K562 (cell line): Measurements from ENCODE around the gene CPTP. TPM values are rescaled to one million over a fixed set of nuclear protein-coding genes. Genes with fewer than 3 reads are reported as not detected.
A peak's percentile ranks its signal among the peaks of the same experiment; 100 is the strongest.

Experiments
- ELF2 ChIP-seq: fragments of 250-450 bp; sonication (Bioruptor Pico); IDR thresholded peaks from 2 replicates; pipeline ENCODE4 v1.5.0; 2021; ENCODE audit warnings: mild to moderate bottlenecking
- ESRRB ChIP-seq: fragments of 250-450 bp; sonication (Bioruptor Pico); IDR thresholded peaks from 2 replicates; pipeline ENCODE4 v1.5.0; 2020; ENCODE audit warnings: mild to moderate bottlenecking, moderate library complexity, borderline replicate concordance
- FOXJ2 ChIP-seq: fragments of 200-800 bp; sonication (Bioruptor generic); IDR thresholded peaks from 2 replicates; pipeline ENCODE4 v1.6.1; 2016; ENCODE audit warnings: missing genetic modification characterization, missing compliant biosample characterization
- HBP1 ChIP-seq: fragments of 450-650 bp; formaldehyde crosslinking; IDR thresholded peaks from 2 replicates; pipeline ENCODE4 v1.4.0; 2022; ENCODE audit warnings: missing genetic modification characterization
- HDAC2 ChIP-seq: fragments of 450-650 bp; IDR thresholded peaks from 2 replicates; pipeline ENCODE4 v1.6.1; 2016; ENCODE audit warnings: mild to moderate bottlenecking
- HNRNPK ChIP-seq: fragments of 200-400 bp; formaldehyde crosslinking; IDR thresholded peaks from one replicate; pipeline ENCODE4 v1.6.1; 2018; ENCODE audit warnings: mild to moderate bottlenecking, low read depth, low read length; ENCODE audit not compliant: poor library complexity, severe bottlenecking
- KAT8 ChIP-seq: fragments of 450-650 bp; IDR thresholded peaks from 2 replicates; pipeline ENCODE4 v1.6.1; 2016; ENCODE audit warnings: low read depth, mild to moderate bottlenecking
- NFYB ChIP-seq: IDR thresholded peaks from 2 replicates; pipeline ENCODE4 v1.6.1; 2011; ENCODE audit warnings: mild to moderate bottlenecking, moderate library complexity; ENCODE audit not compliant: insufficient read length; ENCODE audit errors: extremely low read depth
- PCBP2 ChIP-seq: fragments of 200-400 bp; formaldehyde crosslinking; IDR thresholded peaks from 2 replicates; pipeline ENCODE4 v1.6.1; 2018; ENCODE audit warnings: low read length, low read depth, mild to moderate bottlenecking, moderate library complexity; ENCODE audit not compliant: poor library complexity, severe bottlenecking
- PHTF2 ChIP-seq: fragments of 250-450 bp; sonication (Bioruptor Pico); IDR thresholded peaks from 2 replicates; pipeline ENCODE4 v1.5.0; 2021; ENCODE audit warnings: mild to moderate bottlenecking
- RBBP5 ChIP-seq: fragments of 200-600 bp; sonication (generic); IDR thresholded peaks from 2 replicates; pipeline ENCODE4 v1.6.1; 2012; ENCODE audit warnings: borderline replicate concordance, mild to moderate bottlenecking, low read length, control low read depth, inconsistent platforms; ENCODE audit not compliant: insufficient read depth, poor library complexity, severe bottlenecking
- SMC3 ChIP-seq: conservative IDR thresholded peaks from 2 replicates; pipeline ENCODE4 v1.6.1; 2011; ENCODE audit warnings: low read depth, low read length, improper control_type of control experiment; ENCODE audit not compliant: insufficient read depth
- TCF7L2 ChIP-seq: fragments of 150-350 bp; IDR thresholded peaks from 2 replicates; pipeline ENCODE4 v1.6.1; 2016; ENCODE audit warnings: low read depth, mild to moderate bottlenecking, low read length, moderate library complexity
- THRB ChIP-seq: fragments of 450-650 bp; formaldehyde crosslinking; conservative IDR thresholded peaks from 2 replicates; pipeline ENCODE4 v1.4.0; 2022; ENCODE audit warnings: mild to moderate bottlenecking, missing genetic modification characterization
- U2AF1 ChIP-seq: fragments of 200-400 bp; formaldehyde crosslinking; optimal IDR thresholded peaks from 2 replicates; pipeline ENCODE3; 2017; ENCODE audit warnings: mild to moderate bottlenecking, low read depth, low read length, moderate library complexity
- XRCC5 ChIP-seq: fragments of 200-400 bp; formaldehyde crosslinking; IDR thresholded peaks from 2 replicates; pipeline ENCODE4 v1.6.1; 2017; ENCODE audit warnings: low read depth, mild to moderate bottlenecking, low read length
- ZNF12 ChIP-seq: sonication (generic); formaldehyde crosslinking; IDR thresholded peaks from 2 replicates; pipeline ENCODE4 v1.4.0; 2020; ENCODE audit warnings: mild to moderate bottlenecking, missing genetic modification reagents
- ZNF780A ChIP-seq: fragments of 250-450 bp; sonication (Bioruptor Pico); IDR thresholded peaks from 2 replicates; pipeline ENCODE4 v1.5.0; 2021; ENCODE audit warnings: mild to moderate bottlenecking
- polyA plus RNA-seq, 8 experiments: library from polyadenylated mRNA; depleted of rRNA in 4 of 8; stranded (reverse) in 5 of 8; unstranded in 3 of 8; fragments of >200 nt; fragmentation: Nextera tagmentation in 2 of 8; fragmentation: Illumina TruSeq in 1 of 8; extraction: Ambion mirVana in 2 of 8; extraction: Trizol in 1 of 8; gene quantifications; 2 replicates each; pipeline versions ENCODE4 v1.2.1 to v1.2.3, GENCODE V29; 2011 to 2014; ENCODE audit warnings: inconsistent platforms in 1 of 8, missing spikeins in 1 of 8
- total RNA-seq, 7 experiments: library from RNA; depleted of rRNA in 6 of 7; stranded (reverse); fragments of >200 nt in 6 of 7; fragmentation: Illumina TruSeq in 2 of 7; extraction: Trizol in 2 of 7; gene quantifications; 2 replicates each; pipeline versions ENCODE4 v1.2.1 to v1.2.3, GENCODE V29; 2011 to 2021; ENCODE audit warnings: low replicate concordance in 1 of 7
- TF ChIP-seq, protein P1 (sequence below): fragments of 250-450 bp; sonication (Bioruptor Pico); IDR thresholded peaks from 2 replicates; pipeline ENCODE4 v1.5.1; 2021; ENCODE audit warnings: mild to moderate bottlenecking
- TF ChIP-seq, protein P2 (sequence below): fragments of 250-450 bp; sonication (Bioruptor Pico); IDR thresholded peaks from 2 replicates; pipeline ENCODE4 v1.8.0; 2022; ENCODE audit warnings: inconsistent platforms, mild to moderate bottlenecking, moderate library complexity, borderline replicate concordance

CPTP gene
- total and polyA plus RNA-seq, 9 of the 15 experiments (the other 6 are each of a cell fraction or from before 2014, with no cell fraction given) = 0.11 to 25.8 (median 3.5) TPM

DNA sequence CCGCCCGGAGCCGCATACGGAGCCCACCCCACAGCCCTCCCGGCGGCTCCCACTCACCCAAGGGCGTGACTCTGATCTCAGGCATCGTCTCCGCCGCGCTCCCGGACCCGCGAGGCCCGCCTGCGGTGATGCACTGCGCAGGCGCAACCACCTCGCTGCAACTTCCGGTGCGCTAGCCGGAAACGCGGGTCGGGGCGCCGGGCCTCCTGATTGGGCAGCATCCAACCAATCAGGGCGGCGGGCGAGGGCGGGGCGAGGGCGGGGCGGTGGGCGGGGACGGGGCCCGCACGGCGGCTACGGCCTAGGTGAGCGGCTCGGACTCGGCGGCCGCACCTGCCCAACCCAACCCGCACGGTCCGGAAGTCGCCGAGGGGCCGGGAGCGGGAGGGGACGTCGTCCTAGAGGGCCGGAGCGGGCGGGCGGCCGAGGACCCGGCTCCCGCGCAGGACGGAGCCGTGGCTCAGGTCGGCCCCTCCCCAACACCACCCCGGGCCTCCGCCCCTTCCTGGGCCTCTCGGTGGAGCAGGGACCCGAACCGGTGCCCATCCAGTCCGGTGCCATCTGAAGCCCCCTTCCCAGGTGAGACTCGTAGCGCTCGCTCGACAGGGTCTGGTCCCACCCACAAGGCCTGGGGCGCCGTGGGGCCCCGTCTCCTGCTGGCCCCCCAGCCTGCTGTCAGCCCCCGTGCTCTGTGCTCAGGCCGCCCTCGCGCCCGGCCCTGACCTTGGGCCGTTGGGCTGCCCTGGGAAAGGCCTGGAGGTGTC, at the start of gene CPTP, which contains the start of gene INTS11 (continued):
- TF ChIP-seq XRCC5 (no peak), SMC3 (no peak), THRB (CRISPR knock-in tag) (no peak), ELF2 (no peak), TCF7L2 (no peak), FOXJ2 (no peak), HNRNPK (no peak), U2AF1 (no peak), HDAC2 (no peak), RBBP5 (peak; percentile 81), NFYB (peak; percentile 81), KAT8 (no peak), PHTF2 (CRISPR knock-in tag) (no peak), ZNF780A (CRISPR knock-in tag) (no peak), HBP1 (no peak), ZNF12 (no peak), PCBP2 (no peak), ESRRB (CRISPR knock-in tag) (no peak)
- TF ChIP-seq, protein P1, sequence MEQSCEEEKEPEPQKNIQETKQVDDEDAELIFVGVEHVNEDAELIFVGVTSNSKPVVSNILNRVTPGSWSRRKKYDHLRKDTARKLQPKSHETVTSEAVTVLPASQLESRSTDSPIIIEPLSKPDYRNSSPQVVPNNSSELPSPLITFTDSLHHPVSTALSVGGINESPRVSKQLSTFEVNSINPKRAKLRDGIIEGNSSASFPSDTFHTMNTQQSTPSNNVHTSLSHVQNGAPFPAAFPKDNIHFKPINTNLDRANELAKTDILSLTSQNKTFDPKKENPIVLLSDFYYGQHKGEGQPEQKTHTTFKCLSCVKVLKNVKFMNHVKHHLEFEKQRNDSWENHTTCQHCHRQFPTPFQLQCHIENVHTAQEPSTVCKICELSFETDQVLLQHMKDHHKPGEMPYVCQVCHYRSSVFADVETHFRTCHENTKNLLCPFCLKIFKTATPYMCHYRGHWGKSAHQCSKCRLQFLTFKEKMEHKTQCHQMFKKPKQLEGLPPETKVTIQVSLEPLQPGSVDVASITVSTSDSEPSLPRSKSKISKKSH (CRISPR knock-in tag) = no peak
- TF ChIP-seq, protein P2, sequence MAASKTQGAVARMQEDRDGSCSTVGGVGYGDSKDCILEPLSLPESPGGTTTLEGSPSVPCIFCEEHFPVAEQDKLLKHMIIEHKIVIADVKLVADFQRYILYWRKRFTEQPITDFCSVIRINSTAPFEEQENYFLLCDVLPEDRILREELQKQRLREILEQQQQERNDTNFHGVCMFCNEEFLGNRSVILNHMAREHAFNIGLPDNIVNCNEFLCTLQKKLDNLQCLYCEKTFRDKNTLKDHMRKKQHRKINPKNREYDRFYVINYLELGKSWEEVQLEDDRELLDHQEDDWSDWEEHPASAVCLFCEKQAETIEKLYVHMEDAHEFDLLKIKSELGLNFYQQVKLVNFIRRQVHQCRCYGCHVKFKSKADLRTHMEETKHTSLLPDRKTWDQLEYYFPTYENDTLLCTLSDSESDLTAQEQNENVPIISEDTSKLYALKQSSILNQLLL (CRISPR knock-in tag) = no peak
